H9 (cell line): ENCODE data around the gene FAM3A. TPM values are rescaled to one million over a fixed set of nuclear protein-coding genes. Genes with fewer than 3 reads are reported as not detected.
A peak's percentile ranks its signal among the peaks of the same experiment; 100 is the strongest.

Experiments used
- DNase-seq: peaks from one replicate; pipeline ENCODE4 v3.0.0-alpha.2; 2017
- H2AFZ ChIP-seq: one replicate; pipeline ENCODE4 v1.6.1; 2013; ENCODE audit warnings: mild to moderate bottlenecking, low read length, control low read depth, moderate library complexity
- H2AK5ac ChIP-seq: 2 replicates; pipeline ENCODE4 v1.6.1; 2013; ENCODE audit warnings: low read length, control low read depth, mixed read lengths; ENCODE audit not compliant: insufficient read length
- H2BK120ac ChIP-seq: one replicate; pipeline ENCODE4 v1.6.1; 2013; ENCODE audit warnings: low read depth, mild to moderate bottlenecking, low read length, control low read depth, inconsistent platforms; ENCODE audit not compliant: poor library complexity, severe bottlenecking
- H2BK12ac ChIP-seq: 2 replicates; pipeline ENCODE4 v1.6.1; 2013; ENCODE audit warnings: low read length, control low read depth, mixed read lengths, low read depth; ENCODE audit not compliant: insufficient read length
- H2BK15ac ChIP-seq: 2 replicates; pipeline ENCODE4 v1.6.1; 2013; ENCODE audit warnings: low read depth, low read length, control low read depth
- H2BK20ac ChIP-seq: one replicate; pipeline ENCODE4 v1.6.1; 2013; ENCODE audit warnings: low read depth, mild to moderate bottlenecking, low read length, control low read depth, inconsistent platforms; ENCODE audit not compliant: poor library complexity, severe bottlenecking
- H2BK5ac ChIP-seq: 2 replicates; pipeline ENCODE4 v1.6.1; 2013; ENCODE audit warnings: low read length, control low read depth, mixed read lengths; ENCODE audit not compliant: insufficient read length
- H3K14ac ChIP-seq: 2 replicates; pipeline ENCODE4 v1.6.1; 2013; ENCODE audit warnings: low read length, control low read depth; ENCODE audit not compliant: insufficient read depth
- H3K18ac ChIP-seq: 2 replicates; pipeline ENCODE4 v1.6.1; 2013; ENCODE audit warnings: low read depth, mild to moderate bottlenecking, mixed read lengths, low read length, control low read depth; ENCODE audit not compliant: insufficient read length
- H3K23ac ChIP-seq: 2 replicates; pipeline ENCODE4 v1.6.1; 2013; ENCODE audit warnings: low read length, control low read depth, mixed read lengths, low read depth; ENCODE audit not compliant: insufficient read length
- H3K23me2 ChIP-seq: 2 replicates; pipeline ENCODE4 v1.6.1; 2013; ENCODE audit warnings: low read depth, mild to moderate bottlenecking, mixed read lengths, low read length, control low read depth; ENCODE audit not compliant: insufficient read length, poor library complexity, severe bottlenecking
- H3K27ac ChIP-seq: 2 replicates; pipeline ENCODE4 v1.5.1; 2013; ENCODE audit warnings: low read length, control low read depth, mixed read lengths, low read depth; ENCODE audit not compliant: insufficient read length
- H3K27me3 ChIP-seq: 2 replicates; pipeline ENCODE4 v1.6.1; 2013; ENCODE audit warnings: low read length, control low read depth, inconsistent platforms; ENCODE audit not compliant: insufficient read depth
- H3K4ac ChIP-seq: 2 replicates; pipeline ENCODE4 v1.6.1; 2013; ENCODE audit warnings: low read depth, mild to moderate bottlenecking, control low read depth, inconsistent platforms, low read length, moderate library complexity
- H3K4me1 ChIP-seq: 2 replicates; pipeline ENCODE4 v1.6.1; 2013; ENCODE audit warnings: low read length, control low read depth, inconsistent platforms; ENCODE audit not compliant: insufficient read depth
- H3K4me2 ChIP-seq: 2 replicates; pipeline ENCODE4 v1.6.1; 2013; ENCODE audit warnings: low read length, control low read depth, mixed read lengths; ENCODE audit not compliant: insufficient read length, insufficient read depth
- H3K56ac ChIP-seq: 2 replicates; pipeline ENCODE4 v1.6.1; 2013; ENCODE audit warnings: low read depth, mild to moderate bottlenecking, mixed read lengths, low read length, control low read depth; ENCODE audit not compliant: insufficient read length
- H3K79me1 ChIP-seq: 2 replicates; pipeline ENCODE4 v1.6.1; 2013; ENCODE audit warnings: low read depth, mild to moderate bottlenecking, moderate library complexity, low read length, control low read depth, inconsistent platforms; ENCODE audit not compliant: insufficient read depth, poor library complexity, severe bottlenecking
- H3K79me2 ChIP-seq: 2 replicates; pipeline ENCODE4 v1.6.1; 2013; ENCODE audit warnings: low read length, control low read depth, inconsistent platforms; ENCODE audit not compliant: insufficient read depth
- H3K9ac ChIP-seq: 2 replicates; pipeline ENCODE4 v1.6.1; 2013; ENCODE audit warnings: low read length, control low read depth, mixed read lengths; ENCODE audit not compliant: insufficient read length; ENCODE audit errors: extremely low read depth
- H3K9me3 ChIP-seq: one replicate; pipeline ENCODE4 v1.6.1; 2013; ENCODE audit warnings: low read depth, low read length, inconsistent platforms; ENCODE audit not compliant: control insufficient read depth
- H3T11ph ChIP-seq: one replicate; pipeline ENCODE4 v1.6.1; 2013; ENCODE audit warnings: mild to moderate bottlenecking, low read length, control low read depth, inconsistent platforms
- H4K20me1 ChIP-seq: one replicate; pipeline ENCODE4 v1.6.1; 2013; ENCODE audit not compliant: control insufficient read depth, insufficient read length, insufficient read depth
- H4K5ac ChIP-seq: 2 replicates; pipeline ENCODE4 v1.6.1; 2013; ENCODE audit warnings: low read depth, mild to moderate bottlenecking, mixed read lengths, low read length, control low read depth; ENCODE audit not compliant: insufficient read length
- H4K8ac ChIP-seq: replicated peaks from 2 replicates; pipeline ENCODE4 v1.6.1; 2013; ENCODE audit warnings: low read length, control low read depth, mixed read lengths, low read depth; ENCODE audit not compliant: insufficient read length
- H4K91ac ChIP-seq: 2 replicates; pipeline ENCODE4 v1.6.1; 2013; ENCODE audit warnings: low read depth, mild to moderate bottlenecking, moderate library complexity, mixed read lengths, low read length, control low read depth; ENCODE audit not compliant: insufficient read length
- H3K27ac Mint-ChIP-seq, 3 experiments: 2 replicates in 2 of 3; 3 replicates in 1 of 3; pipeline ENCODE4 v1.8.0; 2020 to 2021; ENCODE audit warnings: mixed read lengths in 3 of 3, mild to moderate bottlenecking in 1 of 3, moderate library complexity in 1 of 3
- H3K27me3 Mint-ChIP-seq: 2 replicates; pipeline ENCODE4 v1.8.0; 2021; ENCODE audit warnings: low read depth, mild to moderate bottlenecking, moderate library complexity, mixed read lengths
- H3K36me3 Mint-ChIP-seq, 3 experiments: 2 replicates in 2 of 3; 3 replicates in 1 of 3; pipeline ENCODE4 v1.8.0; 2020 to 2021; ENCODE audit warnings: low read depth in 3 of 3, mixed read lengths in 3 of 3; ENCODE audit not compliant: insufficient read depth in 1 of 3
- H3K4me1 Mint-ChIP-seq, 2 experiments: 2 replicates each; pipeline ENCODE4 v1.8.0; 2020; ENCODE audit warnings: mixed read lengths in 2 of 2
- H3K4me3 Mint-ChIP-seq, 2 experiments: 2 replicates in 1 of 2; 3 replicates in 1 of 2; pipeline ENCODE4 v1.8.0; 2020 to 2021; ENCODE audit warnings: mild to moderate bottlenecking in 2 of 2, mixed read lengths in 2 of 2, moderate library complexity in 1 of 2
- H3K9me3 Mint-ChIP-seq, 2 experiments: 2 replicates in 1 of 2; 3 replicates in 1 of 2; pipeline ENCODE4 v1.8.0; 2020; ENCODE audit warnings: mild to moderate bottlenecking in 2 of 2, mixed read lengths in 2 of 2, moderate library complexity in 1 of 2
- CTCF ChIP-seq: fragments of 200-600 bp; sonication (generic); conservative IDR thresholded peaks from 3 replicates; pipeline ENCODE4 v1.8.0; 2021; ENCODE audit warnings: antibody characterized with exemption, mild to moderate bottlenecking
- WGBS: extraction: QIAGEN DNeasy Blood & Tissue Kit; methylation state at CpG from one replicate; pipeline ENCODE4 v1.1.7; 2013; ENCODE audit warnings: missing lambda C conversion rate, low lambda C conversion rate, mixed read lengths; ENCODE audit not compliant: insufficient read length; ENCODE audit errors: extremely low coverage; 5-methylcytosine and 5-hydroxymethylcytosine counted together
- total RNA-seq: library from RNA; stranded (reverse); gene quantifications from 2 replicates; pipeline ENCODE4 v1.2.1, GENCODE V29; 2021

The FAM3A gene
- total RNA-seq, 1 experiment from 2014 or later, result 22.8 TPM

DNA sequence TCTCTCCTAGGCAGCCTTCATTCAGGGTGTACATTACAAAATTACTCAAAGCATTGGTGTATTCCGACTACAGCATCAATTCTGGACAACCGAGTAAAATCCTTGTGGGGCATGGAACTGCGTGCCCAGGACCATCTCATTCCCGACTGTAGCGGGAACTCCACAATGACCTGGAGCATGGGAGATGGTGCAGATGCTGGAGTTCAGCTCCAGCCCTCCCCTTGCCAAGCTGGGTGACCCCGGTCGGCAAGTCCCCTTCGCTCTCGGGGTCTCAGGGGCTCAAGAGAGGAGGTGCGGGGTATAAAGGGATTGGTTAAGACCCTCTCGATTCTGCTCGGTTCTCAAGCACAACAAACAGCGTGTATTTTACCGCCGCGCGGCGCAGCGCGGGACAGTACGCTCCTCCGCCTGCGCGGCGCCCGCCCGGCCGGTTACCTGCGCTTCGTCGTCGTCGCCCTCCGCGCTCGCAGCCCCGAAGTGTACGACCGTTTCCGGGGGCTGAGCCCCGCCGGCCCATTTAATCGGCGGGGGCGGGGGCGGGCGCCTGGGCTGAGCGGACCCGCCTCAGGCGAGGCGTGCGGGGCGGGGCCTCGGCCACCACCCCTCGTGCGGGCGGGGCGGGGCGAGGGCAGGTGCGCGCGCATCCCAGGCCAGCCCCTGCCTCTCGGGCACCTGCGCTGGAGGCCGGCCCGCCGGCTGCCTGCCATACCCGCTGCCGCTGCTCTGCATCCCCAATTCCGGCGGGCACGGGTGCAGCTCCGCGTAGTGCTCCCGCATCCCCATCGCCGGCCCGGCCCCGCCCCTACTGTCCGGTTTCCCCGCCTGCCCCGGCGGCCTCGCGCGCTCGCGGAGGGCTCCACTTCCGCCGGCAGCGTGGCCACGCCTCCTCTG lies 30.6 kb upstream of the FAM3A start, which contains the start of gene G6PD:
G6PD (minus strand) TSS at position 493 of the 891 bp plus-strand sequence. CDS start 691 bp downstream, outside the sequence.
- H3K4me3 Mint-ChIP-seq, result peak within 1 kb of the TSS; percentile 86 to 92
- Histone ChIP-seq H2BK20ac (no peak within 1 kb of the TSS), H3K27ac (no peak within 1 kb of the TSS), H4K8ac (no peak within 1 kb of the TSS), H2BK12ac (no peak within 1 kb of the TSS), H3K4me2 (peak within 1 kb of the TSS; percentile 100), H2BK120ac (no peak within 1 kb of the TSS), H3K79me2 (peaks cover 3% of the 10 kb centered on the region; the same call in 1 of the 2 replicates), H4K91ac (no peak within 1 kb of the TSS), H3K27me3 (no peaks in the 10 kb centered on the region), H3K9me3 (peaks cover 42% of the 10 kb centered on the region), H3K18ac (peak within 1 kb of the TSS; percentile 84), H3K4ac (no peak within 1 kb of the TSS), H3K56ac (no peak within 1 kb of the TSS), H2AK5ac (no peak within 1 kb of the TSS), H3K4me1 (no peaks in the 10 kb centered on the region), H3K9ac (peak within 1 kb of the TSS; percentile 73), H3K23ac (no peak within 1 kb of the TSS), H4K20me1 (no peaks in the 10 kb centered on the region), H4K5ac (no peak within 1 kb of the TSS), H3K14ac (peak within 1 kb of the TSS; percentile 46; the same call in 1 of the 2 replicates), H3T11ph (no peak within 1 kb of the TSS), H2BK5ac (no peak within 1 kb of the TSS), H3K23me2 (peaks cover 6% of the 10 kb centered on the region), H2BK15ac (no peak within 1 kb of the TSS), H2AFZ (no peak within 1 kb of the TSS), H3K79me1 (no peaks in the 10 kb centered on the region)
- H3K36me3 Mint-ChIP-seq, result peaks cover 22 to 46% (median 42%) of the 10 kb centered on the region in 3 experiments
- no CpG with 5 or more reads among the region's 92 CpGs for WGBS
- H3K9me3 Mint-ChIP-seq, result peaks cover 57 to 71% of the 10 kb centered on the region in 2 experiments
- H3K4me1 Mint-ChIP-seq, result peaks cover 4 to 12% of the 10 kb centered on the region in 2 experiments
- H3K27me3 Mint-ChIP-seq, result no peaks in the 10 kb centered on the region; the same call in none of the 2 replicates
- DNase-seq, result peak; percentile 76
- TF ChIP-seq CTCF, result no peak
- peak within 1 kb of the TSS; percentile 71 to 96 (median 95) for H3K27ac Mint-ChIP-seq
